HG03565 (cell line): ENCODE results near the gene TTLL11.

Experiments used
- ATAC-seq: cut with Tn5 transposase; IDR thresholded peaks from one replicate; pipeline ENCODE4 v1.9.1; 2021; ENCODE audit warnings: mild to moderate bottlenecking, moderate library complexity; ENCODE audit not compliant: unreplicated experiment

TTLL11 gene

DNA sequence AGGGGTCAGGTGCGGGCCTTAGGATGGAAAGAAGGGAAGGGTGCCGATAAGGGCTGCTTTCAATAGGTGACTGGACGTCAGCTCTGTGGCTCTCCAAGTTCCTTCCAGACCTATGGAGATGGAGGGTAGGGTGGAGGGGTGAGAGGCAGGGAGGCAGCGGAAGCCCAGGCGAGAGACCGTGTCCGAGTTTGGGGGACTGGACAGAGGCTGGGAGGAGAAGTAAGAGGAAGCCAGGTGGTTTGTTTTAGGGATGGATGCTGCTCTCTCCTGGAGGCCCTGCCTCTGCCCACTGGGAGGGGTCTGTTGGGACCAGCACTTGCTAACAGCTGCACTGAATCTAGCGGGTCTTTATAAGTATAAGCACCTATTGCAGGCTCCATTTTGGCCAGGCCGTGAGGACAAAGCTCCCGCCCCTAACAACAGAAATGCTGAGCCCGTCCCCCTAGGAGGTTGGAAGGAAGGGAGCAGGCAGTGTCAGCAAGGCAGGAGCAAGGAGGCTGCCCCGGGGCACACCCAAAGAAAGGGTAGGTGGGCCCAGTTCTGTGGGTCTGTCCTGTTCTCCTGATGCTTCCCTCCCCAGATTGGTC is 274.2 kb downstream of the TTLL11 start:
- ATAC-seq, result no peak

GRCh38 chr9:121818016-121818661 is 275.0 kb downstream of the TTLL11 start:
- ATAC-seq, result no peak

GRCh38 chr9:121817476-121817875 is 275.6 kb downstream of the TTLL11 start:
- ATAC-seq, result no peak

DNA sequence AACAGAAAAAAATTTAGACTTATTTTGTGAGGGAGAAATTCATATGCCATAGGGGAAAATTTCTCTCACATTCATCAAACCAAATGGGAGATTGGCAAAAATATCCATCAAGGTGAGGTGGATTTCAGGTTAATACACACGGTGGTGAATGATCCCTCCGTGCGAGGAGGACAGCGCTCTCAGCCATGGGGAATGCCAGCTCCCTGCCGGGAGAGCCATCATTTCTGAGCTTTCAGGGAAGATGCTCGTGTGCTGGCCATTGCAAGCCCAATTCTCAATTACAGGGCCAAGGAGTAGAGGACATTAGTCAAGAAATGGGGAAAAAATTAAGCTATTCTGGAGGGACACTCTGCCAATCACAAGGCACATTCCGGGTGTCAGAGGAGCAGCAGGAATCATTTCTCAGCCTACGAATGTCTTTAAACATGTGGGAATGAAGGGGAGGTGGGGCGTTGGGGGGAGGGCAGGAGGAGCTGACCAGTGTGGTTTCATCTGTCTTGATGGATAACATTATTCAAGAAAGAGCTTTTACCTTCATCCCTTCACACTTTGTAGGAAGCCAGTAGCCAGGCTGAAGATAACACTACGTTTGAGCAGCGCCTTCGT is 276.2 kb downstream of the TTLL11 start:
- no peak for ATAC-seq

- ATAC-seq, result no peak
Measured at GRCh38 chr9:121816449-121816817, 276.7 kb downstream of the TTLL11 start.

- ATAC-seq, result no peak
Measured at GRCh38 chr9:121815546-121816448, 277.3 kb downstream of the TTLL11 start.

DNA sequence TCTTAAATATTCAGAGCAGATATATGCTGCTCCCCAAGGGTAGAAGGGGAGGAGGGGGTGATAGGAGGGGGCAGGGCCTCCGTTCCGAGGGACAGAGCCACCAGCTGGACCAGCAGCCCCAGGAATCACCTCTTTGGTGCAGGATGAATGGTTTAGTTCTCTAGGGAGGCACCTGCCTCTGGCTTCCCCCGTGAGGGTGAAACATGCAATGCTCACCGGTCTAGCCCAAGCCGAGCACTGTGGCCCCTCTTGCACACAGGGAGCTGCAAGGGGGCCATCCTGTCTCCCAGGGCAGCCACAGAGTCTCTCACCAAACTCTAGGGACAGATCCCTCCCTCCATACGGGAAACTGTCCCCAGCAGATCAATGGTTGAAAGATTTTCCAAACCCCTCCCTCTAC is 278.0 kb downstream of the TTLL11 start:
- no peak for ATAC-seq

DNA sequence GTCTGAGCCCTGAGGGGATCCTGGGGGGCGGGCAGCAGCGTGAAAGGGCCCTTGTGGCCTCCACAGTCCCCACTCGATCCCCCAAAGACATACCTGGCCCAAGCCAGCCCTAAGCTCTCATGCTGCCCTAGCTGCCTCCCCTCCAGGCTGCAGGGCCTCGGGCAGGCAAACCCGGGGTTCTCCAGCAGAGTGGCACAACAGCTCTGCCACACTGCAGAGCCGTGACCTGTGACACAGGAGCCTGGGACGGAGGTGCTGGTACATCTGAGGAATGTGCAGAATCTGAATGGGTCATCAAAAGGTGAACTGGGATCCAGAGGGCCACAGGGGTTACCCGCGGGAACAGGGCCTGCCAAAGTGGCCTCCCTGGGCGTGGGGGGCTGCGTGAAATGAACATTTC is 278.5 kb downstream of the TTLL11 start:
- no peak for ATAC-seq

DNA sequence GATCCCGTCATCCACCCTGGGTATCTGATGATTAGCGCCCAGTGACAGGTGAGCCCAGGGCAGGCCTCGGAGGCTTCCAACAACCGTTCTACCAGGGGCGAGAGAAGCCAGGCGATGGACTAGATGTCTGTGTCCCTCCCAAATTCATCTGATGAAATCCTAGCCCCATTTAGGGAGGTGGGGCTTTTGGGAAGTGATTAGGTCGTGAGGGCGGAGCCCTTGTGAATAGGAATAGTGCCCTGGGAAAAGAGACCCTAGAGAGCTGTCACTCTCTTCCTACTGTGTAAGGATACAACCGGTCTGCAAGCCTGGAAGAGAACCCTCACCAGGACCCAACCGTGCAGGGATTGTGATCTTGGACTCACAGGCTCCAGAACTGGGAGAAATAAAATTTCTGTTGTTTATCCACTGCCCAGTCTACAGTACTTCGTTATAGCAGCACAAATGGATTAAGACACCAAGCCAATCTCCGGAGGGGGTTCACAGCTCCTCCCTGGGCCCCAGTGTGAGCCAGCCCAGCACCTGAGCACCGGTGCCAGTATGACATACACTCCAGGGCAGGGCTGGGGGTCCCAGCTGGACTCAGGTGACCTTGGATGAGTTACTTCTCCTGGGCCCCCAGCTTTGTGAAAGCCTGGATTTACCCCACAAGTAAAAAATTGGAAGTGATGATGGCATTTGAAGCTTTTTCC is 279.4 kb downstream of the TTLL11 start:
- ATAC-seq, result no peak

- no peak for ATAC-seq
Measured at GRCh38 chr9:121812159-121812735, 280.9 kb downstream of the TTLL11 start.

DNA sequence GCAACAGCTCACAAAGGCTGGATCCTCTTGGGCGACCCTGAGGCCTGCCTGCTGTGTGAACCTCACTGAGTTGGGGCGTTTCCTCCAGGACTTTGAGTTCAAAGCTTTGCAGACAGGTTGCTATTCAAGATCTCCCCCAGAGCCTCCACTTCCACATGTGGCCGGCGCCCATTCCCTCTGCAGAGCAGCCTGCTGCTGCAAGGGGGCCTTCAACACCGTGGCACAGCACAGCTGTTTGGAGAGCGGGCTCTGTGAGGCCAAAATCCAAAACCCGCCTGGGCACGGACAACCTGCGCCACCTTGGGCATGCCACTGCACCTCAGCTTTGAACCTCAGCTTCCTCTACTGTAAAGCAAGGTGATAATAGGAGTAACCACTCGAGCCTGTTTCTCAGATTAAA is 281.4 kb downstream of the TTLL11 start:
- no peak for ATAC-seq

GRCh38 chr9:121811140-121811539 is 282.0 kb downstream of the TTLL11 start:
- ATAC-seq, result no peak

DNA sequence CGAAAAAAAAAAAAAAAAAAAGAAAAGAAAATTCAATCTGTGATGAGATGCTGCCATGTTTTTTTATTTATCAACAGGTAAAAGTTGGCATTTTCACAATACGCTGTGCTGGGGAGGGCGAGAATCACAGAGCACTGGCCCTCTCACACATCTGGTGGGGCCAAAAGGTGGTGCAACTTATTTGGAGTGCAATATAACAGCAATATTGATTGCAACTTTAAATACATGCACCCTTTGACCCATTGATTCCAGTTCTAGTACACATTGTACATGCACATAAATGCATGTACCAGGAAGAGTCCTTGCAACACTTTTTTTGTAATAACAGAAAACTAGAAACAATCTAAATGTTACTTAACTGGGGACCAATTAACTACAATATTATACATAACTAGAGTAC is 282.6 kb downstream of the TTLL11 start:
- ATAC-seq, result no peak

DNA sequence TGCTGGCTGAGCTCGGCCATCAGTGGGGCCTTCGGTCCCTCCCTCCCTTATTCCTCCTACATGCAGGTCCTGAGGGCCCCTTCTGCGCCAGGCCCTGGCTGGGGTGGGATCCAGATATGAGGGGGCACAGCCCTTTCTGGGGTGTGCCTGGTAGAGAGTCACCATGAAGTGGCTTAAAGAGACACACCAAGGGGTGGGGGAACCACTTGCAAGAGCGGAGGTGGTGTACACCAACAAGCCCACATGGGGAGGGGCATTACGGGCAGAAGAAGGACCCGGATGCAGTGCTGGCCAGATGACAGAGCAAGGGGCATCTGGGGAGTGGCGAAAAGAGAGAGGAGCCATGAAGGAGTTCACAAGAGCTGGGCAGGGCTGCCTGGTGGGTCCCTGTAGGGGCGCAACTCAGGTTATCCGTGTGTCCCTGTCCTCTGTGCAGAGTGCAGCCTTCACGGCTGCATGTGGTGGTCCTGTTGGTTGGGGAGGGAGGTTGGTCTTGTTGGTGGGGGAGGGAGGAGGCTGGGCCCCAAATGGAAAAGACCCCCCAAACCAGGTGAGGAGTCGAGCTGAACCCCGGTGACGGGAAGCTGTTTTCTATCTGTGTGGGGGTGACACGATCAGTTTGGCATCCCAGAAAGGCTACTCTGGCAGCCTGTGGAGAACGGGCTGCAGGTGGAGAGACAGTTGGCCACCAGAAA is 283.6 kb downstream of the TTLL11 start:
- ATAC-seq, result no peak

- ATAC-seq, result no peak
Measured at GRCh38 chr9:121808781-121809180, 284.3 kb downstream of the TTLL11 start.

DNA sequence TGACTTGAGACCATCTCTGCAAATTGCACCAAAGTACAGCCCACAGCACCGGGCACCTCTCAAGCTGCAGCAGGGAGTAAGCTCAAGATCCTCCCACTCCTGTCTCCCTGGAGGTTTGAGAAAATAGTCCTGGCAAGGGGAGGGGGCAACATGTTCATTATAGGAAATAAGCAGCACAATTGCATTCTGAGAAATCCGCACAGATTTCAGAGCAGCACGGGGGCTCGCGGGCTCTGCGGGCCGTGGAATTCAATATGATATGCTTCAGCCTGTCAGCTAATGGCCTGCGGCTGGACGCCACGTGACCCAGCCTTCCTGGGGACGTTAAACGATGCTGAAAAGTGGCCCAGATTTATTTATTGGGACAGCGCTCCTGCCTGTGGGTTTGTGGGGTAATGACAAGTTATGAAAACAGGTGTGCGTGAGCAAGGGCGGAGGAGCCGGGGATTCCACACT is 285.3 kb downstream of the TTLL11 start:
- no peak for ATAC-seq

GRCh38 chr9:121807069-121807822 is 285.9 kb downstream of the TTLL11 start:
- ATAC-seq, result no peak

DNA sequence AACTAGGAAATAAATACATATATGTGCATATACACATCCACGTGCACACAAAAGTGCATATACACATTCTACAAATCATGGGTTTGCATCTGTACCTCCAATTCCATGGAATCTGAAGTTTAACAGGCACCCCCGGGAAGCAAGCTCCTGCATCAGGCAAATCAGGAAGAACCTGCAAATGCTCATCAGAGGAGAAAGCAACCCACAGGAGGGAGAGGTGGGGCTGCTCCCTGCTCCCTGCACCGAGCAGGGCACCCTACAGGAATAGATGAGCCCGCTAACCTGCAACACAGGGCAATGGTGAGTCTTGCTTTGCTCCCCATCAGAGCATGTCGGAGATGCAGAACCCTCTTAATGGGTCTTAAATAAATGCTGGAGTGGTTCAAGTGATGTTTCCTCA is 290.4 kb downstream of the TTLL11 start:
- no peak for ATAC-seq

DNA sequence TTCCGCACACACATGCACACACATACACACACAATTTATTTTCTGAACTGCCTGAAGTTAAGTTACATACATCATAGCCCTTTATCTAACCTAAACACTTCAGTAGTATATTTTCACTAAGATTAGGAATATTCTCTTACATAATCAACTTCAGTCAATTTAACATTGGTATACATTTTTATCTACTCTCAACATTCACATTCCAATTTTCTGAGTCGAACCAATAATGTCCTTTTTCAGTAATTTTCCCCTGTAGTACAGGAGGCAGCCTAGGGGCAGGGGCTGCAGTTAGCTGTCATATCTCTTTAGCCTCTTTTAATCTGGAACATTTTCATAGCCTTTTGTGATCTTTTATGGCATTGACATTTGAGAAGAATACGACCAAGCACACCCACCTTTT is 291.5 kb downstream of the TTLL11 start:
- no peak for ATAC-seq
